ENCODE data around the gene METRN. TPM values are rescaled to one million over a fixed set of nuclear protein-coding genes. Genes with fewer than 3 reads are reported as not detected.

METRN gene
- total RNA-seq, 1 donor, result 33.3 TPM

DNA sequence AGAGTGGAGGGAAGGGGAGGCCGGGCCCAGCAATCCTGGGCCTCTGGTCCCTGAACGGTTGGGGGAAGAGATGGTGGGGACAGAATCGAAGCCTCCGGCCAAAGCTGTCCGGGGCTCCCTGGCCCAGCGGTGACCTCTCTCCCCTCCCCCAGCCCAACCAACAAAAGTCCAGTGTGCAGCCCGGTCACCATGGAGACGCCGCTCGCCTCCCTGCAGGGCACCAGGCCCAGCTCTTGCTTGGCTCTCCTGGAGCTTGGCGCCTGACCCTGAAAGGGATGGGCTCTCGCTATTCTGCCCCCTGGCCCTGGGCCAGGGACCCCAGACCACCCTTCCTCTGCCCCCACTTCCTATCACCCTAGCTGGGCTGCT, 1.3 kb downstream of the METRN start:
- peak; percentile 98 for DNase-seq (ENCODE audit: insufficient read length, low spot score, missing footprints)
- Histone ChIP-seq H3K27ac (ENCODE audit: low read depth, low read length) (no peak overlapping the region), H4K20me1 (ENCODE audit: insufficient read depth, low read length) (peaks cover 5% of the 10 kb centered on the region), H3K36me3 (ENCODE audit: insufficient read depth, low read length) (no peaks in the 10 kb centered on the region), H3K27me3 (ENCODE audit: insufficient read depth, low read length) (no peaks in the 10 kb centered on the region), H2AFZ (ENCODE audit: low read length) (peak overlapping the region; percentile 72), H3K79me2 (ENCODE audit: insufficient read depth, low read length) (peaks cover 6% of the 10 kb centered on the region), H3K9me3 (ENCODE audit: low read depth, low read length) (no peaks in the 10 kb centered on the region), H3K4me3 (ENCODE audit: insufficient read depth, low read length) (peak overlapping the region; percentile 73), H3K4me2 (ENCODE audit: insufficient read depth, low read length) (peak overlapping the region; percentile 80), H3K4me1 (ENCODE audit: insufficient read depth, low read length) (peaks cover 20% of the 10 kb centered on the region)
- TF ChIP-seq, protein P1, sequence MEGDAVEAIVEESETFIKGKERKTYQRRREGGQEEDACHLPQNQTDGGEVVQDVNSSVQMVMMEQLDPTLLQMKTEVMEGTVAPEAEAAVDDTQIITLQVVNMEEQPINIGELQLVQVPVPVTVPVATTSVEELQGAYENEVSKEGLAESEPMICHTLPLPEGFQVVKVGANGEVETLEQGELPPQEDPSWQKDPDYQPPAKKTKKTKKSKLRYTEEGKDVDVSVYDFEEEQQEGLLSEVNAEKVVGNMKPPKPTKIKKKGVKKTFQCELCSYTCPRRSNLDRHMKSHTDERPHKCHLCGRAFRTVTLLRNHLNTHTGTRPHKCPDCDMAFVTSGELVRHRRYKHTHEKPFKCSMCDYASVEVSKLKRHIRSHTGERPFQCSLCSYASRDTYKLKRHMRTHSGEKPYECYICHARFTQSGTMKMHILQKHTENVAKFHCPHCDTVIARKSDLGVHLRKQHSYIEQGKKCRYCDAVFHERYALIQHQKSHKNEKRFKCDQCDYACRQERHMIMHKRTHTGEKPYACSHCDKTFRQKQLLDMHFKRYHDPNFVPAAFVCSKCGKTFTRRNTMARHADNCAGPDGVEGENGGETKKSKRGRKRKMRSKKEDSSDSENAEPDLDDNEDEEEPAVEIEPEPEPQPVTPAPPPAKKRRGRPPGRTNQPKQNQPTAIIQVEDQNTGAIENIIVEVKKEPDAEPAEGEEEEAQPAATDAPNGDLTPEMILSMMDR (IDR thresholded peaks at IDR 0.05; ENCODE audit: extremely low read depth, low read depth, low read length), result no peak

DNA sequence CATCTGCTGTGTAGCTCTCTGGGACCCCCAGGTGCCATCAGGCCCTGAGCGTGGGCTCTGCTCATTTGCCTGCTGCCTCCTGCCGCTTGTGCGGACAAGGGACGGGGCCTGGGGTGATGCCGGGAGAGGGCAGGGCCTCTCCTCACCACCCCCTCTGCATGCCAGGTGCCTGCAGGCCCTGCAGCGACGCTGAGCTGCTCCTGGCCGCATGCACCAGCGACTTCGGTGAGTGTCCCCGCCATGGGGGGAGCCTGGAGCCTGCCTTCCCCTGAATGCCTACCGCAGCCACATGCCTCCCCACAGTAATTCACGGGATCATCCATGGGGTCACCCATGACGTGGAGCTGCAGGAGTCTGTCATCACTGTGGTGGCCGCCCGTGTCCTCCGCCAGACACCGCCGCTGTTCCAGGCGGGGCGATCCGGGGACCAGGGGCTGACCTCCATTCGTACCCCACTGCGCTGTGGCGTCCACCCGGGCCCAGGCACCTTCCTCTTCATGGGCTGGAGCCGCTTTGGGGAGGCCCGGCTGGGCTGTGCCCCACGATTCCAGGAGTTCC, 1.9 kb downstream of the METRN start:
- Histone ChIP-seq H3K27me3 (ENCODE audit: insufficient read depth, low read length) (no peaks in the 10 kb centered on the region), H3K36me3 (ENCODE audit: insufficient read depth, low read length) (no peaks in the 10 kb centered on the region), H4K20me1 (ENCODE audit: insufficient read depth, low read length) (peaks cover 7% of the 10 kb centered on the region), H3K27ac (ENCODE audit: low read depth, low read length) (no peak overlapping the region), H3K4me1 (ENCODE audit: insufficient read depth, low read length) (peaks cover 23% of the 10 kb centered on the region), H3K4me2 (ENCODE audit: insufficient read depth, low read length) (peak overlapping the region; percentile 80), H3K4me3 (ENCODE audit: insufficient read depth, low read length) (no peak overlapping the region), H3K79me2 (ENCODE audit: insufficient read depth, low read length) (peaks cover 6% of the 10 kb centered on the region), H3K9me3 (ENCODE audit: low read depth, low read length) (no peaks in the 10 kb centered on the region), H2AFZ (ENCODE audit: low read length) (no peak overlapping the region)
- TF ChIP-seq, protein P1 (IDR thresholded peaks at IDR 0.05; ENCODE audit: extremely low read depth, low read depth, low read length), result no peak
- DNase-seq (ENCODE audit: insufficient read length, low spot score, missing footprints), result no peak

DNA sequence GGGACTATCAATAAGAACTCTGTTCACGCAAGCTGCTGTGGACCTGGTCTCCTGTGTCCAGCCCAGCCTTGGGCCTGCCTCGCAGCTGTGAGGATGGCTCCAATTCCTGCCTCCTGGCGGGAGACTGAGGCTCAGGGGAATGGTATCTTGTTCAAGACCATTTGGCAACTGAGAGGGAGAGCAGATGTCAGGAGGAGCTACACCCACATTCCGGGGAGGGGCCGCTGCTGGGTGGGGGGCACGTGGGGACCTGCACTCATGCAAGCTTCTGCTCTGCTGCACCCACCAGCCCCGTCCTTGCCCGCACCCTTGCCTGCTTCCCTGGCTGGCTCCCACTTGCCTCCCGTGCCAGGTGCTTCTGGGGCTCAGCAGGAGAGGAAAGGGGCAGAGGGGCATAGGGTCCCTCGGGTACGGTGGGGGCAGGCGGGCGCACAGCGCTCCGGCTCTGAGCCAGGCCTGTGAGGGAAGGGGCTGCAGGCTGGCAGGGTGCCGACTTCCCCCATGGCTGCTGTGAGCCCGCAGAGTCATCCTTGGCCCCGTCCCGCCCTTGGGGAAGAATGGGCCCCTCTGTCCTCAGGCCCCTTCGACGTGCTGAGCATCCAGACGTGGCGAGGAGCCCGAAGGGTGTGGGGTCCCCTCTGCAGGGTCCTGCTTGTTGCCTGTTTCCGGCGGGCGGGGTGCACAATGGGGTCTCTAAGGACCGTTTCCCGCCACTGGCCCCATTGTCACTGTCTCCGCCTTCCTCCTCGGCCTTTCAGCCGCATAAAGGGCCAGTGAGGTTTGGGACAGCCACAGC, 2.7 kb downstream of the METRN start:
- Histone ChIP-seq H3K27me3 (ENCODE audit: insufficient read depth, low read length) (no peaks in the 10 kb centered on the region), H3K36me3 (ENCODE audit: insufficient read depth, low read length) (no peaks in the 10 kb centered on the region), H2AFZ (ENCODE audit: low read length) (no peak overlapping the region), H3K27ac (ENCODE audit: low read depth, low read length) (no peak overlapping the region), H3K4me3 (ENCODE audit: insufficient read depth, low read length) (no peak overlapping the region), H3K79me2 (ENCODE audit: insufficient read depth, low read length) (peaks cover 6% of the 10 kb centered on the region), H3K4me1 (ENCODE audit: insufficient read depth, low read length) (peaks cover 23% of the 10 kb centered on the region), H4K20me1 (ENCODE audit: insufficient read depth, low read length) (peaks cover 8% of the 10 kb centered on the region), H3K9me3 (ENCODE audit: low read depth, low read length) (no peaks in the 10 kb centered on the region), H3K4me2 (ENCODE audit: insufficient read depth, low read length) (no peak overlapping the region)
- no peak for DNase-seq (ENCODE audit: insufficient read length, low spot score, missing footprints)
- TF ChIP-seq, protein P1 (IDR thresholded peaks at IDR 0.05; ENCODE audit: extremely low read depth, low read depth, low read length), result no peak

DNA sequence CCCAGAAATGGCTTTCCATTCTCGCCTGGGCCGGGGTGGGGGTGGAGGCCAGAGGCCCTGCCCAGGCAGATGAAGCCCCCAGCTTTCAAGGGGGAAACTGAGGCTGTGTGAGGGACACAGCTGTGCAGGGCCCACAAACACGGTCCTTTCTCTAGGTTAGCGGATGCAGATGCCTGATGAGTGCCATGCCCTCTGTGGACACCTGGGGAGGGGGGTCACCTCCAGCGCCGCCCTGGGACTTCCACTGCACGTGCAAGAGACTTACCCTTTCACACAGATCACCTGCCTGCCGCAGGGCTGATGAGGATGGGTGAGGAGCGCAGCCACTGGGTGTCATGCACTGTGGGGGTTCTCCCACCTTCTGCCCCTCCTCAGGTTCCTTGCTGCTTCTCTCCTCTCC, 3.5 kb downstream of the METRN start:
- no peak overlapping the region for H3K27ac ChIP-seq (ENCODE audit: low read depth, low read length)

More for the DNA sequence above, 3.5 kb downstream of the METRN start:
- Histone ChIP-seq H3K4me2 (ENCODE audit: insufficient read depth, low read length) (no peak overlapping the region), H2AFZ (ENCODE audit: low read length) (no peak overlapping the region), H3K4me1 (ENCODE audit: insufficient read depth, low read length) (peaks cover 23% of the 10 kb centered on the region), H3K4me3 (ENCODE audit: insufficient read depth, low read length) (no peak overlapping the region), H4K20me1 (ENCODE audit: insufficient read depth, low read length) (peaks cover 9% of the 10 kb centered on the region), H3K36me3 (ENCODE audit: insufficient read depth, low read length) (no peaks in the 10 kb centered on the region), H3K9me3 (ENCODE audit: low read depth, low read length) (no peaks in the 10 kb centered on the region), H3K79me2 (ENCODE audit: insufficient read depth, low read length) (peaks cover 6% of the 10 kb centered on the region), H3K27me3 (ENCODE audit: insufficient read depth, low read length) (no peaks in the 10 kb centered on the region)
- DNase-seq (ENCODE audit: insufficient read length, low spot score, missing footprints), result no peak
- TF ChIP-seq, protein P1 (IDR thresholded peaks at IDR 0.05; ENCODE audit: extremely low read depth, low read depth, low read length), result no peak

Measured in osteoblast (primary cell).